ENCODE measurements around the gene TRPM4. TPM values are rescaled to one million over a fixed set of nuclear protein-coding genes. Genes with fewer than 3 reads are reported as not detected.
A peak's percentile ranks its signal among the peaks of the same experiment; 100 is the strongest.

The TRPM4 gene
- total and polyA plus RNA-seq, 2 of the 8 experiments (the other 6 are each of a cell fraction or from before 2014, with no cell fraction given), result 11.3 to 13.3 TPM

DNA sequence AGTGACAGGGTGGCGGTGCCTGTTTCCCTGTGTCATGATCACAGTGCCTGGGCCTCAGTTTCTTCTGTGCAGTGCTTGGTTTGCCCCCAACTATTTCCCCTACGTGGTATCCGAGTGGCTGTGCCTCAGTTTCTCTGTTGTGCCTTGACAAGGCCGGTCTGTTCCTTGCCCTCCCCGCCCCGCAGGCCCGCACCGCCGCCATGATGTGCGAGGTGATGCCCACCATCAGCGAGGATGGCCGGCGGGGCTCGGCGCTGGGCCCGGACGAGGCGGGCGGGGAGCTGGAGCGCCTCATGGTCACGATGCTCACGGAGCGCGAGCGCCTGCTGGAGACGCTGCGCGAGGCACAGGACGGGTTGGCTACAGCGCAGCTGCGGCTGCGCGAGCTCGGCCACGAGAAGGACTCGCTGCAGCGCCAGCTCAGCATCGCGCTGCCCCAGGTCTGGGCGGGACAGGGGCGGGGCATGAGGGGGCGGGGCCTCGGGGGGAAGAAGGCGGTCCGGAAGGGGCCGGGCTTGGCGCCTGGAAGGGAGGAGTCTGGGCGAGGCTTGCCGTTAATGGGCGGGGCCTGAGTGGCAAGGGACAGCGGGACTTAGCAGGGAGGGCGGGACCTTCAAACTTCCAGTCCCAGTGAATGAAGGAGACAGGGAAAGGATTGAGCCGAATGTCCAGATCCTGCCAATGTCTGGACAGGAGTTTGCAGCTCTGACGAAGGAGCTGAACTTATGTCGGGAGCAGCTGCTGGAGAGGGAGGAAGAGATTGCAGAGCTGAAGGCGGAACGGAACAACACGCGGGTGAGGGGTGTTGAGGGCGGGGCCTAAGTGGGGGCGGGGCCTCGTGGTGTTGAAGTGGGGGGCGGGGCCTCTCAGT, 29.7 kb upstream of the TRPM4 start (continued):
- TF ChIP-seq HDAC6 (IDR thresholded peaks at IDR 0.05; ENCODE audit: low read depth, low read length) (no peak), MAFK (IDR thresholded peaks at IDR 0.05; ENCODE audit: low read depth, low read length) (no peak), SAP30 (IDR thresholded peaks at IDR 0.05; ENCODE audit: insufficient read depth, insufficient replicate concordance, low read length) (no peak), SP4 (IDR thresholded peaks at IDR 0.05; ENCODE audit: low read length) (peak; percentile 89; the same call in 1 of the 2 replicates), TAF7 (optimal IDR thresholded peaks at IDR 0.05; ENCODE audit: borderline replicate concordance, low read depth, low read length) (peak; percentile 39), SP2 (IDR thresholded peaks at IDR 0.05; ENCODE audit: low read length) (no peak), CHD2 (IDR thresholded peaks at IDR 0.05; ENCODE audit: low read length) (no peak)
- TF ChIP-seq, protein P1, sequence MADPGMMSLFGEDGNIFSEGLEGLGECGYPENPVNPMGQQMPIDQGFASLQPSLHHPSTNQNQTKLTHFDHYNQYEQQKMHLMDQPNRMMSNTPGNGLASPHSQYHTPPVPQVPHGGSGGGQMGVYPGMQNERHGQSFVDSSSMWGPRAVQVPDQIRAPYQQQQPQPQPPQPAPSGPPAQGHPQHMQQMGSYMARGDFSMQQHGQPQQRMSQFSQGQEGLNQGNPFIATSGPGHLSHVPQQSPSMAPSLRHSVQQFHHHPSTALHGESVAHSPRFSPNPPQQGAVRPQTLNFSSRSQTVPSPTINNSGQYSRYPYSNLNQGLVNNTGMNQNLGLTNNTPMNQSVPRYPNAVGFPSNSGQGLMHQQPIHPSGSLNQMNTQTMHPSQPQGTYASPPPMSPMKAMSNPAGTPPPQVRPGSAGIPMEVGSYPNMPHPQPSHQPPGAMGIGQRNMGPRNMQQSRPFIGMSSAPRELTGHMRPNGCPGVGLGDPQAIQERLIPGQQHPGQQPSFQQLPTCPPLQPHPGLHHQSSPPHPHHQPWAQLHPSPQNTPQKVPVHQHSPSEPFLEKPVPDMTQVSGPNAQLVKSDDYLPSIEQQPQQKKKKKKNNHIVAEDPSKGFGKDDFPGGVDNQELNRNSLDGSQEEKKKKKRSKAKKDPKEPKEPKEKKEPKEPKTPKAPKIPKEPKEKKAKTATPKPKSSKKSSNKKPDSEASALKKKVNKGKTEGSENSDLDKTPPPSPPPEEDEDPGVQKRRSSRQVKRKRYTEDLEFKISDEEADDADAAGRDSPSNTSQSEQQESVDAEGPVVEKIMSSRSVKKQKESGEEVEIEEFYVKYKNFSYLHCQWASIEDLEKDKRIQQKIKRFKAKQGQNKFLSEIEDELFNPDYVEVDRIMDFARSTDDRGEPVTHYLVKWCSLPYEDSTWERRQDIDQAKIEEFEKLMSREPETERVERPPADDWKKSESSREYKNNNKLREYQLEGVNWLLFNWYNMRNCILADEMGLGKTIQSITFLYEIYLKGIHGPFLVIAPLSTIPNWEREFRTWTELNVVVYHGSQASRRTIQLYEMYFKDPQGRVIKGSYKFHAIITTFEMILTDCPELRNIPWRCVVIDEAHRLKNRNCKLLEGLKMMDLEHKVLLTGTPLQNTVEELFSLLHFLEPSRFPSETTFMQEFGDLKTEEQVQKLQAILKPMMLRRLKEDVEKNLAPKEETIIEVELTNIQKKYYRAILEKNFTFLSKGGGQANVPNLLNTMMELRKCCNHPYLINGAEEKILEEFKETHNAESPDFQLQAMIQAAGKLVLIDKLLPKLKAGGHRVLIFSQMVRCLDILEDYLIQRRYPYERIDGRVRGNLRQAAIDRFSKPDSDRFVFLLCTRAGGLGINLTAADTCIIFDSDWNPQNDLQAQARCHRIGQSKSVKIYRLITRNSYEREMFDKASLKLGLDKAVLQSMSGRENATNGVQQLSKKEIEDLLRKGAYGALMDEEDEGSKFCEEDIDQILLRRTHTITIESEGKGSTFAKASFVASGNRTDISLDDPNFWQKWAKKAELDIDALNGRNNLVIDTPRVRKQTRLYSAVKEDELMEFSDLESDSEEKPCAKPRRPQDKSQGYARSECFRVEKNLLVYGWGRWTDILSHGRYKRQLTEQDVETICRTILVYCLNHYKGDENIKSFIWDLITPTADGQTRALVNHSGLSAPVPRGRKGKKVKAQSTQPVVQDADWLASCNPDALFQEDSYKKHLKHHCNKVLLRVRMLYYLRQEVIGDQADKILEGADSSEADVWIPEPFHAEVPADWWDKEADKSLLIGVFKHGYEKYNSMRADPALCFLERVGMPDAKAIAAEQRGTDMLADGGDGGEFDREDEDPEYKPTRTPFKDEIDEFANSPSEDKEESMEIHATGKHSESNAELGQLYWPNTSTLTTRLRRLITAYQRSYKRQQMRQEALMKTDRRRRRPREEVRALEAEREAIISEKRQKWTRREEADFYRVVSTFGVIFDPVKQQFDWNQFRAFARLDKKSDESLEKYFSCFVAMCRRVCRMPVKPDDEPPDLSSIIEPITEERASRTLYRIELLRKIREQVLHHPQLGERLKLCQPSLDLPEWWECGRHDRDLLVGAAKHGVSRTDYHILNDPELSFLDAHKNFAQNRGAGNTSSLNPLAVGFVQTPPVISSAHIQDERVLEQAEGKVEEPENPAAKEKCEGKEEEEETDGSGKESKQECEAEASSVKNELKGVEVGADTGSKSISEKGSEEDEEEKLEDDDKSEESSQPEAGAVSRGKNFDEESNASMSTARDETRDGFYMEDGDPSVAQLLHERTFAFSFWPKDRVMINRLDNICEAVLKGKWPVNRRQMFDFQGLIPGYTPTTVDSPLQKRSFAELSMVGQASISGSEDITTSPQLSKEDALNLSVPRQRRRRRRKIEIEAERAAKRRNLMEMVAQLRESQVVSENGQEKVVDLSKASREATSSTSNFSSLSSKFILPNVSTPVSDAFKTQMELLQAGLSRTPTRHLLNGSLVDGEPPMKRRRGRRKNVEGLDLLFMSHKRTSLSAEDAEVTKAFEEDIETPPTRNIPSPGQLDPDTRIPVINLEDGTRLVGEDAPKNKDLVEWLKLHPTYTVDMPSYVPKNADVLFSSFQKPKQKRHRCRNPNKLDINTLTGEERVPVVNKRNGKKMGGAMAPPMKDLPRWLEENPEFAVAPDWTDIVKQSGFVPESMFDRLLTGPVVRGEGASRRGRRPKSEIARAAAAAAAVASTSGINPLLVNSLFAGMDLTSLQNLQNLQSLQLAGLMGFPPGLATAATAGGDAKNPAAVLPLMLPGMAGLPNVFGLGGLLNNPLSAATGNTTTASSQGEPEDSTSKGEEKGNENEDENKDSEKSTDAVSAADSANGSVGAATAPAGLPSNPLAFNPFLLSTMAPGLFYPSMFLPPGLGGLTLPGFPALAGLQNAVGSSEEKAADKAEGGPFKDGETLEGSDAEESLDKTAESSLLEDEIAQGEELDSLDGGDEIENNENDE (IDR thresholded peaks at IDR 0.05; ENCODE audit: insufficient replicate concordance, low read length), result no peak
